HG03558 (cell line): ENCODE results near the gene MMP14.
"Not testable (repeated sequence)": the region's sequence is repeated elsewhere in the genome, so short reads cannot be mapped to it uniquely, and the experiment has no call there.

Source experiments
- ATAC-seq: cut with Tn5 transposase; IDR thresholded peaks from one replicate; pipeline ENCODE4 v1.9.1; 2021; ENCODE audit warnings: moderate number of reproducible peaks; ENCODE audit not compliant: unreplicated experiment; ENCODE audit errors: extremely low read depth

MMP14 gene

GRCh38 chr14:22839159-22839779, 2.9 kb downstream of the MMP14 start:
- no peak for ATAC-seq

- no peak for ATAC-seq
These were observed 4.9 kb downstream of the MMP14 start for GRCh38 chr14:22841311-22841710.

- ATAC-seq, result no peak
These were observed 5.4 kb downstream of the MMP14 start for GRCh38 chr14:22841769-22842168.

- no peak for ATAC-seq
These were observed 6.1 kb downstream of the MMP14 start for GRCh38 chr14:22842211-22843122.

- ATAC-seq, result no peak
These were observed 6.9 kb downstream of the MMP14 start for GRCh38 chr14:22843123-22843925.

- ATAC-seq, result no peak
These were observed 8.1 kb downstream of the MMP14 start for GRCh38 chr14:22844221-22845102.

- ATAC-seq, result no peak
These were observed 8.7 kb downstream of the MMP14 start for GRCh38 chr14:22845103-22845394.

- no peak for ATAC-seq
These were observed 9.6 kb downstream of the MMP14 start for GRCh38 chr14:22845821-22846625.

GRCh38 chr14:22846811-22847307, 10.5 kb downstream of the MMP14 start:
- no peak for ATAC-seq

GRCh38 chr14:22847661-22848341, 11.4 kb downstream of the MMP14 start:
- ATAC-seq, result no peak

- ATAC-seq, result no peak
These were observed 12.2 kb downstream of the MMP14 start for GRCh38 chr14:22848351-22849164.

- ATAC-seq, result no peak
These were observed 12.9 kb downstream of the MMP14 start for GRCh38 chr14:22849212-22849819.

GRCh38 chr14:22850944-22851764, 14.8 kb downstream of the MMP14 start:
- ATAC-seq, result no peak

- ATAC-seq, result not testable (repeated sequence)
These were observed 15.8 kb downstream of the MMP14 start for GRCh38 chr14:22852178-22852577.

- no peak for ATAC-seq
These were observed 16.2 kb downstream of the MMP14 start for GRCh38 chr14:22852599-22852939.

GRCh38 chr14:22852940-22853767, 16.8 kb downstream of the MMP14 start:
- no peak for ATAC-seq
